ENCODE results near the gene ZNF621. TPM values are rescaled to one million over a fixed set of nuclear protein-coding genes. Genes with fewer than 3 reads are reported as not detected.

The ZNF621 gene
- total RNA-seq, 1 donor from 2014 or later: 27.0 TPM

GRCh38 chr3:40585381-40586016 is 60.7 kb downstream of the ZNF621 start:
- DNase-seq (ENCODE audit: low spot score): no peak
- Mint-ChIP-seq H3K27ac (ENCODE audit: unreplicated experiment) (no peak overlapping the region), H3K36me3 (ENCODE audit: low read depth) (no peaks in the 10 kb centered on the region), H3K4me1 (ENCODE audit: low read depth) (peaks cover 31% of the 10 kb centered on the region), H3K27me3 (ENCODE audit: low read depth) (no peaks in the 10 kb centered on the region), H3K9me3 (ENCODE audit: low read depth) (no peaks in the 10 kb centered on the region), H3K4me3 (ENCODE audit: unreplicated experiment) (no peak overlapping the region)
- TF ChIP-seq, protein P1, sequence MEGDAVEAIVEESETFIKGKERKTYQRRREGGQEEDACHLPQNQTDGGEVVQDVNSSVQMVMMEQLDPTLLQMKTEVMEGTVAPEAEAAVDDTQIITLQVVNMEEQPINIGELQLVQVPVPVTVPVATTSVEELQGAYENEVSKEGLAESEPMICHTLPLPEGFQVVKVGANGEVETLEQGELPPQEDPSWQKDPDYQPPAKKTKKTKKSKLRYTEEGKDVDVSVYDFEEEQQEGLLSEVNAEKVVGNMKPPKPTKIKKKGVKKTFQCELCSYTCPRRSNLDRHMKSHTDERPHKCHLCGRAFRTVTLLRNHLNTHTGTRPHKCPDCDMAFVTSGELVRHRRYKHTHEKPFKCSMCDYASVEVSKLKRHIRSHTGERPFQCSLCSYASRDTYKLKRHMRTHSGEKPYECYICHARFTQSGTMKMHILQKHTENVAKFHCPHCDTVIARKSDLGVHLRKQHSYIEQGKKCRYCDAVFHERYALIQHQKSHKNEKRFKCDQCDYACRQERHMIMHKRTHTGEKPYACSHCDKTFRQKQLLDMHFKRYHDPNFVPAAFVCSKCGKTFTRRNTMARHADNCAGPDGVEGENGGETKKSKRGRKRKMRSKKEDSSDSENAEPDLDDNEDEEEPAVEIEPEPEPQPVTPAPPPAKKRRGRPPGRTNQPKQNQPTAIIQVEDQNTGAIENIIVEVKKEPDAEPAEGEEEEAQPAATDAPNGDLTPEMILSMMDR (IDR thresholded peaks at IDR 0.05): no peak

DNA sequence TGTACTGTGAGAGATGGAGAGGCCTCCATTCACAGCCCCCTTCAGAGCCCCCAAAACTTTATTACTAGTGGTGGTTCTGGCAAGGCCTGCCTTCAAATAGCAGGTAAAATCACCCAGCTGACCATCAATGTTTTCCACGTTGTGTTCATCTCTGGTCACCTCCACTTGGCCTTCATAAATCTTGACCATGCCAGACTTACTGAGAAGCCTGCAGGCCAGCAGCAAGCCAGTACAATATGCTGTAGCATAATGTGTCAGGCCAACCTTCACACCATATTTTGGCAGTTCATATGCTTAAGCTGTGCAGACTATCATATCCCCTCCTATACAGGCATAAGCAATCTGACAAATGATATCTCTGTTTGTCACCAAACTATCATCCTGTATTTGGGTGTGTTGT is 62.1 kb downstream of the ZNF621 start:
- Mint-ChIP-seq H3K27me3 (ENCODE audit: low read depth) (peaks cover 2% of the 10 kb centered on the region), H3K4me3 (ENCODE audit: unreplicated experiment) (no peak overlapping the region), H3K4me1 (ENCODE audit: low read depth) (peaks cover 24% of the 10 kb centered on the region), H3K9me3 (ENCODE audit: low read depth) (no peaks in the 10 kb centered on the region), H3K27ac (ENCODE audit: unreplicated experiment) (no peak overlapping the region), H3K36me3 (ENCODE audit: low read depth) (no peaks in the 10 kb centered on the region)
- TF ChIP-seq, protein P1 (IDR thresholded peaks at IDR 0.05): no peak
- no peak for DNase-seq (ENCODE audit: low spot score)

GRCh38 chr3:40588406-40588805 is 63.6 kb downstream of the ZNF621 start:
- no peak for DNase-seq (ENCODE audit: low spot score)

More at GRCh38 chr3:40588406-40588805, 63.6 kb downstream of the ZNF621 start:
- Mint-ChIP-seq H3K36me3 (ENCODE audit: low read depth) (no peaks in the 10 kb centered on the region), H3K9me3 (ENCODE audit: low read depth) (no peaks in the 10 kb centered on the region), H3K27me3 (ENCODE audit: low read depth) (peaks cover 2% of the 10 kb centered on the region), H3K4me1 (ENCODE audit: low read depth) (peaks cover 17% of the 10 kb centered on the region), H3K4me3 (ENCODE audit: unreplicated experiment) (no peak overlapping the region), H3K27ac (ENCODE audit: unreplicated experiment) (no peak overlapping the region)
- TF ChIP-seq, protein P1 (IDR thresholded peaks at IDR 0.05): peak; percentile 14

Other genes starting within 250 kb of the ZNF621 start
- gene EIF1B, start 215.3 kb upstream of the ZNF621 start, total RNA-seq: 36.5 to 58.8 TPM (median 58.1 TPM) in 3 replicates
- 0.15 TPM in 1 of 3 replicates, not detected in the others for gene ENTPD3, start 137.8 kb upstream of the ZNF621 start, total RNA-seq
- 1,107 to 1,188 TPM (median 1,159 TPM) in 3 replicates for gene RPL14, start 67.6 kb upstream of the ZNF621 start, total RNA-seq
- gene ZNF619, start 47.8 kb upstream of the ZNF621 start, total RNA-seq: 3.3 to 5.5 TPM (median 3.7 TPM) in 3 replicates
- 1.1 to 2.3 TPM (median 2.0 TPM) in 3 replicates for gene ZNF620, start 18.9 kb upstream of the ZNF621 start, total RNA-seq